WTC11 (cell line): ENCODE data around the gene THAP3. TPM values are rescaled to one million over a fixed set of nuclear protein-coding genes. Genes with fewer than 3 reads are reported as not detected.
"Not testable (repeated sequence)": the region's sequence is repeated elsewhere in the genome, so short reads cannot be mapped to it uniquely, and the experiment has no call there.

ENCODE experiments used
- ATAC-seq: fragments of 200-7000 bp; cut with Tn5 transposase; 2 replicates; pipeline ENCODE4 v1.10.0; 2021; ENCODE audit warnings: mild to moderate bottlenecking, moderate library complexity
- CTCF ChIA-PET: fragments of 300-600 bp; sonication (Branson Sonifier 250); formaldehyde crosslinking; loops from one replicate; lab custom pipeline; 2021; ENCODE audit warnings: antibody characterized with exemption; lab: Charles Lee
- POLR2A ChIA-PET: fragments of 350-600 bp; sonication (Branson Sonifier 250); formaldehyde crosslinking; loops from one replicate; lab custom pipeline; 2021; ENCODE audit warnings: antibody characterized with exemption; lab: Charles Lee
- DNase-seq: peaks from one replicate; pipeline ENCODE4 v3.0.0; 2021; ENCODE audit warnings: low spot score
- H3K27ac Mint-ChIP-seq: 2 replicates; pipeline ENCODE4 v1.8.0; 2021; ENCODE audit warnings: mixed read lengths
- H3K27me3 Mint-ChIP-seq: 2 replicates; pipeline ENCODE4 v1.8.0; 2021; ENCODE audit warnings: low read depth, mild to moderate bottlenecking, moderate library complexity, mixed read lengths
- H3K36me3 Mint-ChIP-seq: 2 replicates; pipeline ENCODE4 v1.8.0; 2021; ENCODE audit warnings: mixed read lengths
- H3K4me1 Mint-ChIP-seq: 2 replicates; pipeline ENCODE4 v1.8.0; 2022; ENCODE audit warnings: mixed read lengths
- H3K4me3 Mint-ChIP-seq: 2 replicates; pipeline ENCODE4 v1.8.0; 2021; ENCODE audit warnings: mild to moderate bottlenecking, moderate library complexity, mixed read lengths
- H3K9me3 Mint-ChIP-seq: 2 replicates; pipeline ENCODE4 v1.8.0; 2021; ENCODE audit warnings: mixed read lengths
- CREB1 ChIP-seq: sonication (generic); formaldehyde crosslinking; IDR thresholded peaks from 2 replicates; pipeline ENCODE4 v1.8.0; 2023; ENCODE audit warnings: mild to moderate bottlenecking, missing genetic modification reagents
- CREM ChIP-seq: sonication (generic); formaldehyde crosslinking; IDR thresholded peaks from 2 replicates; pipeline ENCODE4 v1.8.1; 2022; ENCODE audit warnings: mild to moderate bottlenecking, missing genetic modification reagents, moderate library complexity
- E2F4 ChIP-seq: sonication (generic); formaldehyde crosslinking; IDR thresholded peaks from 2 replicates; pipeline ENCODE4 v1.8.1; 2022; ENCODE audit warnings: low read depth, mild to moderate bottlenecking, moderate library complexity, missing genetic modification reagents, borderline replicate concordance
- ELF4 ChIP-seq: sonication (generic); formaldehyde crosslinking; IDR thresholded peaks from 2 replicates; pipeline ENCODE4 v1.8.1; 2022; ENCODE audit warnings: low read depth, mild to moderate bottlenecking, moderate library complexity, missing genetic modification reagents
- ESRRA ChIP-seq: sonication (generic); formaldehyde crosslinking; IDR thresholded peaks from 2 replicates; pipeline ENCODE4 v1.8.1; 2022; ENCODE audit warnings: mild to moderate bottlenecking, missing genetic modification reagents, borderline replicate concordance
- MAX ChIP-seq: sonication (generic); formaldehyde crosslinking; IDR thresholded peaks from 2 replicates; pipeline ENCODE4 v1.8.0; 2022; ENCODE audit warnings: mild to moderate bottlenecking, missing genetic modification reagents
- MLX ChIP-seq: sonication (generic); formaldehyde crosslinking; IDR thresholded peaks from 2 replicates; pipeline ENCODE4 v1.8.1; 2023; ENCODE audit warnings: mild to moderate bottlenecking, missing genetic modification reagents, moderate library complexity
- NR3C1 ChIP-seq: sonication (generic); formaldehyde crosslinking; conservative IDR thresholded peaks from 2 replicates; pipeline ENCODE4 v1.8.1; 2023; ENCODE audit warnings: low read depth, mild to moderate bottlenecking, missing genetic modification reagents
- ZNF121 ChIP-seq: sonication (generic); formaldehyde crosslinking; IDR thresholded peaks from 2 replicates; pipeline ENCODE4 v1.8.0; 2023; ENCODE audit warnings: missing genetic modification reagents
- ZNF138 ChIP-seq: sonication (generic); formaldehyde crosslinking; conservative IDR thresholded peaks from 2 replicates; pipeline ENCODE4 v1.8.1; 2022; ENCODE audit warnings: mild to moderate bottlenecking, moderate library complexity, missing genetic modification reagents
- ZNF219 ChIP-seq: sonication (generic); formaldehyde crosslinking; IDR thresholded peaks from 2 replicates; pipeline ENCODE4 v1.8.0; 2023; ENCODE audit warnings: missing genetic modification reagents, mild to moderate bottlenecking, borderline replicate concordance
- ZNF317 ChIP-seq: sonication (generic); formaldehyde crosslinking; IDR thresholded peaks from 2 replicates; pipeline ENCODE4 v1.8.1; 2023; ENCODE audit warnings: low read depth, mild to moderate bottlenecking, moderate library complexity, missing genetic modification reagents, borderline replicate concordance
- total RNA-seq: library from RNA; stranded (reverse); gene quantifications from 3 replicates; pipeline ENCODE4 v1.2.3, GENCODE V29; 2021
- TF ChIP-seq, protein P1 (sequence below): sonication (generic); formaldehyde crosslinking; IDR thresholded peaks from 2 replicates; pipeline ENCODE4 v1.8.0; 2023; ENCODE audit warnings: missing genetic modification reagents, mild to moderate bottlenecking, borderline replicate concordance
- TF ChIP-seq, protein P2 (sequence below): sonication (generic); formaldehyde crosslinking; IDR thresholded peaks from 2 replicates; pipeline ENCODE4 v1.8.1; 2022; ENCODE audit warnings: low read depth, missing genetic modification reagents, borderline replicate concordance
- TF ChIP-seq, protein P3 (sequence below): sonication (generic); formaldehyde crosslinking; IDR thresholded peaks from 2 replicates; pipeline ENCODE4 v1.8.1; 2022; ENCODE audit warnings: missing genetic modification reagents, borderline replicate concordance
- TF ChIP-seq, protein P4 (sequence below): sonication (generic); formaldehyde crosslinking; IDR thresholded peaks from 2 replicates; pipeline ENCODE4 v1.8.1; 2022; ENCODE audit warnings: mild to moderate bottlenecking, moderate library complexity, missing genetic modification reagents
- TF ChIP-seq, protein P5 (sequence below): sonication (generic); formaldehyde crosslinking; IDR thresholded peaks from 2 replicates; pipeline ENCODE4 v1.8.1; 2023; ENCODE audit warnings: mild to moderate bottlenecking, moderate library complexity, missing genetic modification reagents

The THAP3 gene
- total RNA-seq, 1 experiment from 2014 or later, result 14.8 TPM

- ChIA-PET CTCF (interaction anchor here (2.9 kb wide), 1 partner anchor 8 kb away, joined by 15 read pairs; no protein-coding TSS in a partner anchor), POLR2A (no interaction called here)
- DNase-seq, result no peak
- TF ChIP-seq, protein P1, sequence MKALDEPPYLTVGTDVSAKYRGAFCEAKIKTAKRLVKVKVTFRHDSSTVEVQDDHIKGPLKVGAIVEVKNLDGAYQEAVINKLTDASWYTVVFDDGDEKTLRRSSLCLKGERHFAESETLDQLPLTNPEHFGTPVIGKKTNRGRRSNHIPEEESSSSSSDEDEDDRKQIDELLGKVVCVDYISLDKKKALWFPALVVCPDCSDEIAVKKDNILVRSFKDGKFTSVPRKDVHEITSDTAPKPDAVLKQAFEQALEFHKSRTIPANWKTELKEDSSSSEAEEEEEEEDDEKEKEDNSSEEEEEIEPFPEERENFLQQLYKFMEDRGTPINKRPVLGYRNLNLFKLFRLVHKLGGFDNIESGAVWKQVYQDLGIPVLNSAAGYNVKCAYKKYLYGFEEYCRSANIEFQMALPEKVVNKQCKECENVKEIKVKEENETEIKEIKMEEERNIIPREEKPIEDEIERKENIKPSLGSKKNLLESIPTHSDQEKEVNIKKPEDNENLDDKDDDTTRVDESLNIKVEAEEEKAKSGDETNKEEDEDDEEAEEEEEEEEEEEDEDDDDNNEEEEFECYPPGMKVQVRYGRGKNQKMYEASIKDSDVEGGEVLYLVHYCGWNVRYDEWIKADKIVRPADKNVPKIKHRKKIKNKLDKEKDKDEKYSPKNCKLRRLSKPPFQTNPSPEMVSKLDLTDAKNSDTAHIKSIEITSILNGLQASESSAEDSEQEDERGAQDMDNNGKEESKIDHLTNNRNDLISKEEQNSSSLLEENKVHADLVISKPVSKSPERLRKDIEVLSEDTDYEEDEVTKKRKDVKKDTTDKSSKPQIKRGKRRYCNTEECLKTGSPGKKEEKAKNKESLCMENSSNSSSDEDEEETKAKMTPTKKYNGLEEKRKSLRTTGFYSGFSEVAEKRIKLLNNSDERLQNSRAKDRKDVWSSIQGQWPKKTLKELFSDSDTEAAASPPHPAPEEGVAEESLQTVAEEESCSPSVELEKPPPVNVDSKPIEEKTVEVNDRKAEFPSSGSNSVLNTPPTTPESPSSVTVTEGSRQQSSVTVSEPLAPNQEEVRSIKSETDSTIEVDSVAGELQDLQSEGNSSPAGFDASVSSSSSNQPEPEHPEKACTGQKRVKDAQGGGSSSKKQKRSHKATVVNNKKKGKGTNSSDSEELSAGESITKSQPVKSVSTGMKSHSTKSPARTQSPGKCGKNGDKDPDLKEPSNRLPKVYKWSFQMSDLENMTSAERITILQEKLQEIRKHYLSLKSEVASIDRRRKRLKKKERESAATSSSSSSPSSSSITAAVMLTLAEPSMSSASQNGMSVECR (CRISPR knock-in tag), result no peak
- TF ChIP-seq MAX (CRISPR knock-in tag) (no peak), NR3C1 (CRISPR knock-in tag) (no peak), CREB1 (CRISPR knock-in tag) (no peak), ZNF121 (CRISPR knock-in tag) (no peak), ZNF138 (CRISPR knock-in tag) (no peak), ZNF219 (CRISPR knock-in tag) (no peak), MLX (CRISPR knock-in tag) (no peak), ESRRA (CRISPR knock-in tag) (no peak), CREM (no peak), ELF4 (no peak), ZNF317 (CRISPR knock-in tag) (no peak), E2F4 (no peak)
- TF ChIP-seq, protein P2, sequence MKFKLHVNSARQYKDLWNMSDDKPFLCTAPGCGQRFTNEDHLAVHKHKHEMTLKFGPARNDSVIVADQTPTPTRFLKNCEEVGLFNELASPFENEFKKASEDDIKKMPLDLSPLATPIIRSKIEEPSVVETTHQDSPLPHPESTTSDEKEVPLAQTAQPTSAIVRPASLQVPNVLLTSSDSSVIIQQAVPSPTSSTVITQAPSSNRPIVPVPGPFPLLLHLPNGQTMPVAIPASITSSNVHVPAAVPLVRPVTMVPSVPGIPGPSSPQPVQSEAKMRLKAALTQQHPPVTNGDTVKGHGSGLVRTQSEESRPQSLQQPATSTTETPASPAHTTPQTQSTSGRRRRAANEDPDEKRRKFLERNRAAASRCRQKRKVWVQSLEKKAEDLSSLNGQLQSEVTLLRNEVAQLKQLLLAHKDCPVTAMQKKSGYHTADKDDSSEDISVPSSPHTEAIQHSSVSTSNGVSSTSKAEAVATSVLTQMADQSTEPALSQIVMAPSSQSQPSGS (CRISPR knock-in tag), result no peak
- TF ChIP-seq, protein P3, sequence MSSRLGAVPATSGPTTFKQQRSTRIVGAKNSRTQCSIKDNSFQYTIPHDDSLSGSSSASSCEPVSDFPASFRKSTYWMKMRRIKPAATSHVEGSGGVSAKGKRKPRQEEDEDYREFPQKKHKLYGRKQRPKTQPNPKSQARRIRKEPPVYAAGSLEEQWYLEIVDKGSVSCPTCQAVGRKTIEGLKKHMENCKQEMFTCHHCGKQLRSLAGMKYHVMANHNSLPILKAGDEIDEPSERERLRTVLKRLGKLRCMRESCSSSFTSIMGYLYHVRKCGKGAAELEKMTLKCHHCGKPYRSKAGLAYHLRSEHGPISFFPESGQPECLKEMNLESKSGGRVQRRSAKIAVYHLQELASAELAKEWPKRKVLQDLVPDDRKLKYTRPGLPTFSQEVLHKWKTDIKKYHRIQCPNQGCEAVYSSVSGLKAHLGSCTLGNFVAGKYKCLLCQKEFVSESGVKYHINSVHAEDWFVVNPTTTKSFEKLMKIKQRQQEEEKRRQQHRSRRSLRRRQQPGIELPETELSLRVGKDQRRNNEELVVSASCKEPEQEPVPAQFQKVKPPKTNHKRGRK (CRISPR knock-in tag), result no peak
- TF ChIP-seq, protein P4, sequence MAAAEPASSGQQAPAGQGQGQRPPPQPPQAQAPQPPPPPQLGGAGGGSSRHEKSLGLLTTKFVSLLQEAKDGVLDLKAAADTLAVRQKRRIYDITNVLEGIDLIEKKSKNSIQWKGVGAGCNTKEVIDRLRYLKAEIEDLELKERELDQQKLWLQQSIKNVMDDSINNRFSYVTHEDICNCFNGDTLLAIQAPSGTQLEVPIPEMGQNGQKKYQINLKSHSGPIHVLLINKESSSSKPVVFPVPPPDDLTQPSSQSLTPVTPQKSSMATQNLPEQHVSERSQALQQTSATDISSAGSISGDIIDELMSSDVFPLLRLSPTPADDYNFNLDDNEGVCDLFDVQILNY, result no peak
- TF ChIP-seq, protein P5, sequence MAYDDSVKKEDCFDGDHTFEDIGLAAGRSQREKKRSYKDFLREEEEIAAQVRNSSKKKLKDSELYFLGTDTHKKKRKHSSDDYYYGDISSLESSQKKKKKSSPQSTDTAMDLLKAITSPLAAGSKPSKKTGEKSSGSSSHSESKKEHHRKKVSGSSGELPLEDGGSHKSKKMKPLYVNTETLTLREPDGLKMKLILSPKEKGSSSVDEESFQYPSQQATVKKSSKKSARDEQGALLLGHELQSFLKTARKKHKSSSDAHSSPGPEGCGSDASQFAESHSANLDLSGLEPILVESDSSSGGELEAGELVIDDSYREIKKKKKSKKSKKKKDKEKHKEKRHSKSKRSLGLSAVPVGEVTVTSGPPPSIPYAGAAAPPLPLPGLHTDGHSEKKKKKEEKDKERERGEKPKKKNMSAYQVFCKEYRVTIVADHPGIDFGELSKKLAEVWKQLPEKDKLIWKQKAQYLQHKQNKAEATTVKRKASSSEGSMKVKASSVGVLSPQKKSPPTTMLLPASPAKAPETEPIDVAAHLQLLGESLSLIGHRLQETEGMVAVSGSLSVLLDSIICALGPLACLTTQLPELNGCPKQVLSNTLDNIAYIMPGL, result no peak
- no peaks in the 10 kb centered on the region for H3K9me3 Mint-ChIP-seq
- no peak for ATAC-seq
- no peaks in the 10 kb centered on the region for H3K27me3 Mint-ChIP-seq
- no peak overlapping the region for H3K27ac Mint-ChIP-seq
- peaks cover 78% of the 10 kb centered on the region for H3K36me3 Mint-ChIP-seq
- H3K4me3 Mint-ChIP-seq, result no peak overlapping the region
- H3K4me1 Mint-ChIP-seq, result no peaks in the 10 kb centered on the region
These were observed 13.6 kb downstream of the THAP3 start for GRCh38 chr1:6638226-6638625.

DNA sequence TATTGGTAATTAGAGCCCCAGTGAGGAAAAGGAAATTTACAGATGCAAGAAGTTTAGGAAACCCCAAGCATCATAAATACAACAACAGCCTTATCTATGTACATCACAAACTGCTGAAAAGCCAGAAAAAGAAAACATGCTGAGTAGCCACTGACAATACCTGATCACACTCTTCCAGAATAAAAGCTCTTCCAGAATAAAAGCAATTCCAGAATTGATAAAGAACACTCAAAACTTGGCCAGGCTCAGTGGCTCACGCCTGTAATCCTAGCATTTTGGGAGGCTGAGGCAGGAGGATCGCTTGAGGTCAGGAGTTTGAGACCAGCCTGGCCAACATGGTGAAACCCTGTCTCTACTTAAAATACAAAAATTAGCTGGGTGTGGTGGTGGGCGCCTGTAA is 16.2 kb downstream of the THAP3 start:
- ATAC-seq, CTCF ChIA-PET, H3K27ac Mint-ChIP-seq, DNase-seq, POLR2A ChIA-PET, H3K4me1 Mint-ChIP-seq, H3K9me3 Mint-ChIP-seq, H3K4me3 Mint-ChIP-seq, H3K27me3 Mint-ChIP-seq: not testable (repeated sequence)
- H3K36me3 Mint-ChIP-seq, result peaks cover 79% of the 10 kb centered on the region
